Astrocyte of the cerebellum (primary cell): Measurements from ENCODE around the gene GGCT.

Experiments used
- DNase-seq: peaks from one replicate; pipeline ENCODE4 v3.0.0-alpha.2; 2011; ENCODE audit warnings: low read depth
- H3K4me3 ChIP-seq: 2 replicates; pipeline ENCODE4 v1.5.1; 2011; ENCODE audit warnings: mild to moderate bottlenecking, low read depth, low read length, moderate library complexity
- CTCF ChIP-seq: IDR thresholded peaks from 2 replicates; pipeline ENCODE4 v1.5.1; 2012; ENCODE audit warnings: low read length, low read depth, moderate library complexity, mild to moderate bottlenecking; ENCODE audit errors: missing control alignments
- in situ Hi-C: cut with HindIII; loops from 2 replicates; pipeline ENCODE4 v1.10.0; 2017; ENCODE audit warnings: low sequenced_read_pairs

GGCT gene

GRCh38 chr7:30504301-30505173 lies at the start of gene GGCT:
GGCT (minus strand) TSS chr7:30504829; CDS start chr7:30504709, 120 bp downstream.
- no peak for TF ChIP-seq CTCF
- peak within 1 kb of the TSS; percentile 66 for H3K4me3 ChIP-seq
- DNase-seq: peak; percentile 97
- in situ Hi-C loops: no loop called here

GRCh38 chr7:30553546-30553945 lies 48.9 kb upstream of the GGCT start:
- no peak for TF ChIP-seq CTCF
- in situ Hi-C loops: loop anchor here (25.0 kb wide), 1 partner anchor 416 kb away; the partner anchor contains the start of gene MTURN
- no peak overlapping the region for H3K4me3 ChIP-seq
- DNase-seq: no peak

GRCh38 chr7:30553141-30553540 lies 48.5 kb upstream of the GGCT start:
- TF ChIP-seq CTCF: no peak
- no peak overlapping the region for H3K4me3 ChIP-seq
- in situ Hi-C loops: loop anchor here (25.0 kb wide), 1 partner anchor 416 kb away; the partner anchor contains the start of gene MTURN
- DNase-seq: no peak

- no peak overlapping the region for H3K4me3 ChIP-seq
- in situ Hi-C loops: loop anchor here (25.0 kb wide), 1 partner anchor 415 kb away; the partner anchor contains the start of gene MTURN
- TF ChIP-seq CTCF: no peak
- no peak for DNase-seq
Observed at GRCh38 chr7:30552330-30552729, 47.7 kb upstream of the GGCT start.

GRCh38 chr7:30549931-30550493 lies 45.4 kb upstream of the GGCT start:
- TF ChIP-seq CTCF: no peak
- no peak for DNase-seq
- H3K4me3 ChIP-seq: no peak overlapping the region
- in situ Hi-C loops: loop anchor here (25.0 kb wide), 1 partner anchor 413 kb away; the partner anchor contains the start of gene MTURN

- TF ChIP-seq CTCF: peak; percentile 84
- peak; percentile 69 for DNase-seq
- in situ Hi-C loops: no loop called here
- no peak overlapping the region for H3K4me3 ChIP-seq
Observed at GRCh38 chr7:30548845-30549244, 44.2 kb upstream of the GGCT start.
